WTC11 (cell line): ENCODE data around the gene OTOS.

ENCODE experiments used
- CREB1 ChIP-seq: sonication (generic); formaldehyde crosslinking; IDR thresholded peaks from 2 replicates; pipeline ENCODE4 v1.8.0; 2023; ENCODE audit warnings: mild to moderate bottlenecking, missing genetic modification reagents
- CREM ChIP-seq: sonication (generic); formaldehyde crosslinking; IDR thresholded peaks from 2 replicates; pipeline ENCODE4 v1.8.1; 2022; ENCODE audit warnings: mild to moderate bottlenecking, missing genetic modification reagents, moderate library complexity
- NFATC4 ChIP-seq: fragments of 250-450 bp; sonication (Bioruptor Pico); IDR thresholded peaks from 2 replicates; pipeline ENCODE4 v1.9.0; 2021; ENCODE audit warnings: mild to moderate bottlenecking
- NFE2L1 ChIP-seq: sonication (generic); formaldehyde crosslinking; IDR thresholded peaks from 2 replicates; pipeline ENCODE4 v1.8.1; 2023; ENCODE audit warnings: missing genetic modification reagents
- NR2C2 ChIP-seq: sonication (generic); formaldehyde crosslinking; IDR thresholded peaks from 2 replicates; pipeline ENCODE4 v1.8.0; 2022; ENCODE audit warnings: mild to moderate bottlenecking, missing genetic modification reagents
- ZNF121 ChIP-seq: sonication (generic); formaldehyde crosslinking; IDR thresholded peaks from 2 replicates; pipeline ENCODE4 v1.8.0; 2023; ENCODE audit warnings: missing genetic modification reagents
- ZNF232 ChIP-seq: sonication (generic); formaldehyde crosslinking; IDR thresholded peaks from 2 replicates; pipeline ENCODE4 v1.8.0; 2022; ENCODE audit warnings: mild to moderate bottlenecking, missing genetic modification reagents
- TF ChIP-seq, protein P1 (sequence below): fragments of 200-600 bp; IDR thresholded peaks from 2 replicates; pipeline ENCODE4 v1.8.0; 2022; ENCODE audit warnings: antibody characterized with exemption
- TF ChIP-seq, protein P2 (sequence below): fragments of 250-450 bp; sonication (Bioruptor Pico); IDR thresholded peaks from 2 replicates; pipeline ENCODE4 v1.9.0; 2021; ENCODE audit warnings: mild to moderate bottlenecking, borderline replicate concordance
- TF ChIP-seq, protein P3 (sequence below): fragments of 250-450 bp; sonication (Bioruptor Pico); conservative IDR thresholded peaks from 2 replicates; pipeline ENCODE4 v1.9.0; 2021; ENCODE audit warnings: mild to moderate bottlenecking
- TF ChIP-seq, protein P4 (sequence below): fragments of 250-450 bp; sonication (Bioruptor Pico); IDR thresholded peaks from 2 replicates; pipeline ENCODE4 v2.1.2; 2022; ENCODE audit warnings: mild to moderate bottlenecking, moderate library complexity
- TF ChIP-seq, protein P5 (sequence below): sonication (generic); formaldehyde crosslinking; IDR thresholded peaks from 2 replicates; pipeline ENCODE4 v1.8.1; 2022; ENCODE audit warnings: low read depth, mild to moderate bottlenecking, moderate library complexity, missing genetic modification reagents, borderline replicate concordance

DNA sequence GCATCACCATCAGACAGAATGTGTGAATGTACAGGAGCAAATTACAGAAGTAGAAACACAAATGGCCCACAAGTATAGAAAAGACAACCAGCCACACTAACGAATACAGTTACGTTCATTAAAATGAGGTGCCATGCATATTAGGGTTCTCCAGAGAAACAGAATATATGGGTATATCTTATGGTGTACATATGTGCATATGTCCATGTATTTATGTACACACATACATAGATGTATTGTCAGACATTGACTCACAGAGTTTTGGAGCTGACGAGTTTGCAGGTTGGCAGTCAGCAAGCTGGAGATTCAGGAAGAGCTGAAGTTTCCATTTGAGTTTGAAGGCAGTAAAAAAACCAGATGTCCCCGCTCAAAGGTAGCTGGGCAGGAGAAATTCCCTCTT lies 37.3 kb downstream of the OTOS start:
- TF ChIP-seq, protein P1, sequence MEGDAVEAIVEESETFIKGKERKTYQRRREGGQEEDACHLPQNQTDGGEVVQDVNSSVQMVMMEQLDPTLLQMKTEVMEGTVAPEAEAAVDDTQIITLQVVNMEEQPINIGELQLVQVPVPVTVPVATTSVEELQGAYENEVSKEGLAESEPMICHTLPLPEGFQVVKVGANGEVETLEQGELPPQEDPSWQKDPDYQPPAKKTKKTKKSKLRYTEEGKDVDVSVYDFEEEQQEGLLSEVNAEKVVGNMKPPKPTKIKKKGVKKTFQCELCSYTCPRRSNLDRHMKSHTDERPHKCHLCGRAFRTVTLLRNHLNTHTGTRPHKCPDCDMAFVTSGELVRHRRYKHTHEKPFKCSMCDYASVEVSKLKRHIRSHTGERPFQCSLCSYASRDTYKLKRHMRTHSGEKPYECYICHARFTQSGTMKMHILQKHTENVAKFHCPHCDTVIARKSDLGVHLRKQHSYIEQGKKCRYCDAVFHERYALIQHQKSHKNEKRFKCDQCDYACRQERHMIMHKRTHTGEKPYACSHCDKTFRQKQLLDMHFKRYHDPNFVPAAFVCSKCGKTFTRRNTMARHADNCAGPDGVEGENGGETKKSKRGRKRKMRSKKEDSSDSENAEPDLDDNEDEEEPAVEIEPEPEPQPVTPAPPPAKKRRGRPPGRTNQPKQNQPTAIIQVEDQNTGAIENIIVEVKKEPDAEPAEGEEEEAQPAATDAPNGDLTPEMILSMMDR, result no peak
- TF ChIP-seq NR2C2 (CRISPR knock-in tag), result no peak
- no peak for TF ChIP-seq NFATC4 (CRISPR knock-in tag)
- TF ChIP-seq, protein P2, sequence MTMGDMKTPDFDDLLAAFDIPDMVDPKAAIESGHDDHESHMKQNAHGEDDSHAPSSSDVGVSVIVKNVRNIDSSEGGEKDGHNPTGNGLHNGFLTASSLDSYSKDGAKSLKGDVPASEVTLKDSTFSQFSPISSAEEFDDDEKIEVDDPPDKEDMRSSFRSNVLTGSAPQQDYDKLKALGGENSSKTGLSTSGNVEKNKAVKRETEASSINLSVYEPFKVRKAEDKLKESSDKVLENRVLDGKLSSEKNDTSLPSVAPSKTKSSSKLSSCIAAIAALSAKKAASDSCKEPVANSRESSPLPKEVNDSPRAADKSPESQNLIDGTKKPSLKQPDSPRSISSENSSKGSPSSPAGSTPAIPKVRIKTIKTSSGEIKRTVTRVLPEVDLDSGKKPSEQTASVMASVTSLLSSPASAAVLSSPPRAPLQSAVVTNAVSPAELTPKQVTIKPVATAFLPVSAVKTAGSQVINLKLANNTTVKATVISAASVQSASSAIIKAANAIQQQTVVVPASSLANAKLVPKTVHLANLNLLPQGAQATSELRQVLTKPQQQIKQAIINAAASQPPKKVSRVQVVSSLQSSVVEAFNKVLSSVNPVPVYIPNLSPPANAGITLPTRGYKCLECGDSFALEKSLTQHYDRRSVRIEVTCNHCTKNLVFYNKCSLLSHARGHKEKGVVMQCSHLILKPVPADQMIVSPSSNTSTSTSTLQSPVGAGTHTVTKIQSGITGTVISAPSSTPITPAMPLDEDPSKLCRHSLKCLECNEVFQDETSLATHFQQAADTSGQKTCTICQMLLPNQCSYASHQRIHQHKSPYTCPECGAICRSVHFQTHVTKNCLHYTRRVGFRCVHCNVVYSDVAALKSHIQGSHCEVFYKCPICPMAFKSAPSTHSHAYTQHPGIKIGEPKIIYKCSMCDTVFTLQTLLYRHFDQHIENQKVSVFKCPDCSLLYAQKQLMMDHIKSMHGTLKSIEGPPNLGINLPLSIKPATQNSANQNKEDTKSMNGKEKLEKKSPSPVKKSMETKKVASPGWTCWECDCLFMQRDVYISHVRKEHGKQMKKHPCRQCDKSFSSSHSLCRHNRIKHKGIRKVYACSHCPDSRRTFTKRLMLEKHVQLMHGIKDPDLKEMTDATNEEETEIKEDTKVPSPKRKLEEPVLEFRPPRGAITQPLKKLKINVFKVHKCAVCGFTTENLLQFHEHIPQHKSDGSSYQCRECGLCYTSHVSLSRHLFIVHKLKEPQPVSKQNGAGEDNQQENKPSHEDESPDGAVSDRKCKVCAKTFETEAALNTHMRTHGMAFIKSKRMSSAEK, result no peak
- TF ChIP-seq, protein P3, sequence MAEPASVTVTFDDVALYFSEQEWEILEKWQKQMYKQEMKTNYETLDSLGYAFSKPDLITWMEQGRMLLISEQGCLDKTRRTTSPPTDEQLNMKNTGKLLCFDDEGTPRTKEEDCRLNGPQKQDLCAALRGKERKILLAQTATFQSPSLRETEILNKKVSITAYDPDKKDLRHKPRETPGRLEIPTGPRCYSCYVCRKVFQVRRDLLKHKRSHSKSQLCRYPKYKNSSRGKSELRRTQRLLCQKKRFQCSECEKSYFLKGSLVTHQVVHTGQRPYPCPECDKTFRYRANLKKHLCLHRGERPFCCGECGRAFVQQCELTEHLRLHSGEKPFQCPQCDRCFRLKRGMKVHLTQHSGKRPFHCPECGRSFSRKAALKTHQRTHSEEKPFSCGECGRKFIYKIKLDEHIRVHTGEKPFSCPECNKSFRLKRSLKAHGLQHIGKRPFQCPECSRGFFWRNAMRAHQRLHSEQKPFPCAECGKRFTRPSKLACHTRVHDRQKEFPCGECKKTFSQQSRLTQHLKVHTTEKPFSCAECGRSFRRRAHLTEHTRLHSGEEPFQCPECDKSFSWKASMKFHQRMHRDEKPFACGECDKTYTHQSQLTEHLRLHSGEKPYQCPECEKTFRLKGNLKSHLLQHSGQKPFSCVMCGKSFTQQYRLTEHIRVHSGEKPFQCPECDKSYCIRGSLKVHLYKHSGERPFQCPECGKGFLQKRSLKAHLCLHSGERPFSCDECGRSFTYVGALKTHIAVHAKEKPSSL (CRISPR knock-in tag), result no peak
- TF ChIP-seq, protein P4, sequence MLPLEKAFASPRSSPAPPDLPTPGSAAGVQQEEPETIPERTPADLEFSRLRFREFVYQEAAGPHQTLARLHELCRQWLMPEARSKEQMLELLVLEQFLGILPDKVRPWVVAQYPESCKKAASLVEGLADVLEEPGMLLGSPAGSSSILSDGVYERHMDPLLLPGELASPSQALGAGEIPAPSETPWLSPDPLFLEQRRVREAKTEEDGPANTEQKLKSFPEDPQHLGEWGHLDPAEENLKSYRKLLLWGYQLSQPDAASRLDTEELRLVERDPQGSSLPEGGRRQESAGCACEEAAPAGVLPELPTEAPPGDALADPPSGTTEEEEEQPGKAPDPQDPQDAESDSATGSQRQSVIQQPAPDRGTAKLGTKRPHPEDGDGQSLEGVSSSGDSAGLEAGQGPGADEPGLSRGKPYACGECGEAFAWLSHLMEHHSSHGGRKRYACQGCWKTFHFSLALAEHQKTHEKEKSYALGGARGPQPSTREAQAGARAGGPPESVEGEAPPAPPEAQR, result no peak
- TF ChIP-seq, protein P5, sequence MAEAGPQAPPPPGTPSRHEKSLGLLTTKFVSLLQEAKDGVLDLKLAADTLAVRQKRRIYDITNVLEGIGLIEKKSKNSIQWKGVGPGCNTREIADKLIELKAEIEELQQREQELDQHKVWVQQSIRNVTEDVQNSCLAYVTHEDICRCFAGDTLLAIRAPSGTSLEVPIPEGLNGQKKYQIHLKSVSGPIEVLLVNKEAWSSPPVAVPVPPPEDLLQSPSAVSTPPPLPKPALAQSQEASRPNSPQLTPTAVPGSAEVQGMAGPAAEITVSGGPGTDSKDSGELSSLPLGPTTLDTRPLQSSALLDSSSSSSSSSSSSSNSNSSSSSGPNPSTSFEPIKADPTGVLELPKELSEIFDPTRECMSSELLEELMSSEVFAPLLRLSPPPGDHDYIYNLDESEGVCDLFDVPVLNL, result no peak
- no peak for TF ChIP-seq NFE2L1
- TF ChIP-seq ZNF121 (CRISPR knock-in tag), result no peak
- no peak for TF ChIP-seq CREB1 (CRISPR knock-in tag)
- no peak for TF ChIP-seq ZNF232 (CRISPR knock-in tag)
- no peak for TF ChIP-seq CREM (CRISPR knock-in tag)
